Large intestine (tissue), 3 donors: ENCODE measurements around the gene ASIC3. TPM values are rescaled to one million over a fixed set of nuclear protein-coding genes. Genes with fewer than 3 reads are reported as not detected.

Experiments used
- DNase-seq, 2 donors: peaks; one replicate each; pipeline versions ENCODE4 v3.0.0 to v3.0.0-alpha.2; 2013
- H3K27ac ChIP-seq: one replicate; pipeline ENCODE4 v1.5.1; 2013; ENCODE audit warnings: low read length
- H3K27me3 ChIP-seq: 2 replicates; pipeline ENCODE4 v1.6.1; 2013; ENCODE audit warnings: low read length; ENCODE audit not compliant: control insufficient read depth, insufficient read depth
- H3K36me3 ChIP-seq: 2 replicates; pipeline ENCODE4 v1.6.1; 2013; ENCODE audit warnings: low read length; ENCODE audit not compliant: control insufficient read depth, insufficient read depth
- H3K4me1 ChIP-seq: one replicate; pipeline ENCODE4 v1.6.1; 2013; ENCODE audit warnings: low read length; ENCODE audit not compliant: control insufficient read depth, insufficient read depth
- H3K4me3 ChIP-seq: one replicate; pipeline ENCODE4 v1.5.1; 2013; ENCODE audit warnings: low read length
- H3K9me3 ChIP-seq: one replicate; pipeline ENCODE4 v1.6.1; 2013; ENCODE audit warnings: mild to moderate bottlenecking, low read depth, low read length, moderate library complexity; ENCODE audit not compliant: control insufficient read depth
- WGBS: methylation state at CpG from one replicate; pipeline ENCODE4 v1.1.5; 2013; ENCODE audit warnings: low lambda C conversion rate; ENCODE audit not compliant: insufficient coverage; 5-methylcytosine and 5-hydroxymethylcytosine counted together
- polyA plus RNA-seq: library from polyadenylated mRNA; unstranded; fragments of 120-200 nt; gene quantifications from one replicate; pipeline ENCODE4 v1.2.1, GENCODE V29; 2013

Gene ASIC3
- polyA plus RNA-seq, 1 donor: 6.9 TPM

DNA sequence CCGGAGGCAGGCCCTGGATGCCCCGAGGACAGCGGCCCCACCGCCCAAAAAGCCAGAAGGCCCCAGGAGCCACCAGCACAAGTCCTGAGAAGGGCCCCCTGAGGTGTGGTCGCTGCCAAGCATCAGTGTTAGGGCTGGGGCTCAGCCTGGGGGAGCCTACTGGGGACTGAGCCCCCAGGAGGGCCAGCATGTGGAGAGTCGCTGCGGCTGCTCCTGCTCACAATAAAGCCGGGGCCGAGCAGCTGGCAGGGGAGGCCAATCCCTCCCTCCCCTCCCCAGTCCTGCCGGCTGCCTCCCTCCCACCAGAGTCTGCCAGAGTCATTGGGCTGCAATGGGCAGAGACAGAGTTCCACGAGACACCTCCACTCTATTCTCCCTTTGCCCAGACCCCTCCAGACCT, 3.1 kb upstream of the ASIC3 start:
- DNase-seq: no peak
- H3K27me3 ChIP-seq: peaks cover 12% of the 10 kb centered on the region
- no peak overlapping the region for H3K27ac ChIP-seq
- H3K9me3 ChIP-seq: no peaks in the 10 kb centered on the region
- H3K4me1 ChIP-seq: peaks cover 2% of the 10 kb centered on the region
- H3K4me3 ChIP-seq: no peak overlapping the region
- peaks cover 33% of the 10 kb centered on the region for H3K36me3 ChIP-seq
- no CpG with 5 or more reads among the region's 11 CpGs for WGBS

DNA sequence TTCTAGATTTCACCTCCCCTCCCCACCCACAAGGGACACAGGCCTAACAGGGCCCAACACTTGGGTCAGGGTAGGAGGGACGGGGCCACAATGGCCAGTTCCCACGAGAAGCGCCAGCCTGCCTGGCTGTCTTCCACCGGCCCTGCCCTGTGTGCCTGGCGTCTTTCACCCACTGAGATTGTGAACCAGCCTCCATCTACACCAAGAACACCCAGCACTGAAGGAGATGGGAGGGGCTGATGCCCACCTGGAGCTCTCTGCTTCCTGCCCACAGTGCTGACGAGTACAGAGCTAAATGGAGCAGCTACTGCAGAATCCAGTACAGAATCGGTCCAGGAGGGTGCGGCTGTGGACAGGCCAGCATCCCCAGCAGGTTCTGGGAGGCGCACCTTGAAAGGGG, 2.4 kb upstream of the ASIC3 start:
- no CpG with 5 or more reads among the region's 9 CpGs for WGBS

DNA sequence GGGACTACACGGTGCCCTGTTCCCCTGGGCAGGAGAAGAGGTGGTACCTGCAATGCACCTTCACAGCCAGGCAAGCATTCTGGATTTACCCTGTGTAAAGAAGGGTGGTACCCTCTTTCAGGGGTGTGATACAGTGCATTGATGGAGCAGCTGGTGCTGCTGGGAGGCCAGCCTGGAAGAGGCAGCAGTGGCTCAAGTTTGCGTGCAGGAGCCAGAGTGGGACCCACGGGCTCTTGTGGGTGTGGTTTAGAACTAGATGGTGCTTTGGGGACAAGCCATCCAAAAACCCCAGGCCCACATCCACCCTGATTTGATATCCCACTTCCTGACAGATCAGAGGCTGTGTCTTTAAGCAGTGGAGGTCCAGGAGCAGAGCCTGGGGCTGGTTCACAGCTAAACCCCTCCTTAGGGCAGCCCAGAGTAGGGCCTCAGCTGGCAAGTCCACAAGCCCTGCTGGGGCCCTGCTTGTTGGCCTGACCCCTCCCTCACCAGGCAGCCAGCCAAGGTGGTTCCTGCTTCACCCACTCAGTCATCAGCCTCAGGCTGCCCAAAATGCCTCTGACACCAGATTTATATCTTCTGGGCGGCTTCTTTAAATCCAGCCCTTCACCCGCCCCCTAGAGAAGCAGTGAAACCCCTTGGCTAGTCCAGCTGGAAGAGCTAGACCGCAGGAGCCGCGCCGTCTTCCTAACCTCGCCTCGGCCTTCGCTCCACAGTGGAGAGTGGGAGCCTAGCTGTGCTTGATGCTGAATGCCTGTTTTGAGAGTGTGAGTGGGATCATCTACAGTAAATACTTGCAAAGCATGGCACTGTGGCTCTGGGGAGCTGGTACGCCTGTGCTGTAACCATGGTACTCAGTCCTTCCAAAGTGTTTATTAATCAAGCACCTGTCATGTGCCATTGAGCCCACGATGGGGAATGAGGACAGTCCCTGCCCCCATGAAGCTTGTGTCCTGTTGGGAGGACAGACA, 1.4 kb upstream of the ASIC3 start:
- whole genome bisulfite sequencing: no CpG with 5 or more reads among the region's 14 CpGs
- peaks cover 31% of the 10 kb centered on the region for H3K36me3 ChIP-seq
- no peak overlapping the region for H3K4me3 ChIP-seq
- H3K27me3 ChIP-seq: peaks cover 19% of the 10 kb centered on the region
- no peak for DNase-seq
- peaks cover 3% of the 10 kb centered on the region for H3K4me1 ChIP-seq
- no peak overlapping the region for H3K27ac ChIP-seq
- H3K9me3 ChIP-seq: no peaks in the 10 kb centered on the region

More for the DNA sequence above, 2.4 kb upstream of the ASIC3 start:
- no peak overlapping the region for H3K27ac ChIP-seq
- no peaks in the 10 kb centered on the region for H3K9me3 ChIP-seq
- DNase-seq: no peak
- H3K36me3 ChIP-seq: peaks cover 33% of the 10 kb centered on the region
- no peak overlapping the region for H3K4me3 ChIP-seq
- H3K4me1 ChIP-seq: peaks cover 3% of the 10 kb centered on the region
- peaks cover 19% of the 10 kb centered on the region for H3K27me3 ChIP-seq

DNA sequence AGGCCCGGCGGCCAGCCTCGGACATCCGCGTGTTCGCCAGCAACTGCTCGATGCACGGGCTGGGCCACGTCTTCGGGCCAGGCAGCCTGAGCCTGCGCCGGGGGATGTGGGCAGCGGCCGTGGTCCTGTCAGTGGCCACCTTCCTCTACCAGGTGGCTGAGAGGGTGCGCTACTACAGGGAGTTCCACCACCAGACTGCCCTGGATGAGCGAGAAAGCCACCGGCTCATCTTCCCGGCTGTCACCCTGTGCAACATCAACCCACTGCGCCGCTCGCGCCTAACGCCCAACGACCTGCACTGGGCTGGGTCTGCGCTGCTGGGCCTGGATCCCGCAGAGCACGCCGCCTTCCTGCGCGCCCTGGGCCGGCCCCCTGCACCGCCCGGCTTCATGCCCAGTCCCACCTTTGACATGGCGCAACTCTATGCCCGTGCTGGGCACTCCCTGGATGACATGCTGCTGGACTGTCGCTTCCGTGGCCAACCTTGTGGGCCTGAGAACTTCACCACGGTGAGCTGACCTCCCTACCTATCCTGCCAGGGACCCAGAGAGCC, 656 bp downstream of the ASIC3 start:
- Histone ChIP-seq H3K4me1 (peaks cover 3% of the 10 kb centered on the region), H3K27ac (no peak overlapping the region), H3K4me3 (no peak overlapping the region), H3K36me3 (peaks cover 22% of the 10 kb centered on the region), H3K9me3 (no peaks in the 10 kb centered on the region), H3K27me3 (peaks cover 19% of the 10 kb centered on the region)
- no CpG with 5 or more reads among the region's 38 CpGs for WGBS
- DNase-seq: no peak

DNA sequence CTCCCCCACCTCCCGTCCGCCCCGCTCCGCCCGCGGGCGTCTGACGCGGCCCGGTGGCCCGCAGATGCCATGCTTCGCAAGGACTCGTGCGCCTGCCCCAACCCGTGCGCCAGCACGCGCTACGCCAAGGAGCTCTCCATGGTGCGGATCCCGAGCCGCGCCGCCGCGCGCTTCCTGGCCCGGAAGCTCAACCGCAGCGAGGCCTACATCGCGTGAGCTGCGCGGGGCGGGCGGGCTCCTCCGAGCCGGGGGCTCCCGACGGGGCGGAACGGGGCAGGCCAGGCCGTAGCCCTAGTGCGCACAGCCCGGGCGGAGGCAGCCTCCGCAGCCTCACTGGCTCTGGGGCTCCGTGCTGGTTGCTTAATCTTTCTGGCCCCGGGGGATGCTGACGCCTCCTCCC, 2.8 kb downstream of the ASIC3 start:
- no peak overlapping the region for H3K4me3 ChIP-seq
- H3K27me3 ChIP-seq: peaks cover 19% of the 10 kb centered on the region
- no peak overlapping the region for H3K27ac ChIP-seq
- peaks cover 10% of the 10 kb centered on the region for H3K36me3 ChIP-seq
- WGBS: no CpG with 5 or more reads among the region's 50 CpGs
- H3K4me1 ChIP-seq: peaks cover 3% of the 10 kb centered on the region
- DNase-seq: peak; percentile 68 to 79
- no peaks in the 10 kb centered on the region for H3K9me3 ChIP-seq

DNA sequence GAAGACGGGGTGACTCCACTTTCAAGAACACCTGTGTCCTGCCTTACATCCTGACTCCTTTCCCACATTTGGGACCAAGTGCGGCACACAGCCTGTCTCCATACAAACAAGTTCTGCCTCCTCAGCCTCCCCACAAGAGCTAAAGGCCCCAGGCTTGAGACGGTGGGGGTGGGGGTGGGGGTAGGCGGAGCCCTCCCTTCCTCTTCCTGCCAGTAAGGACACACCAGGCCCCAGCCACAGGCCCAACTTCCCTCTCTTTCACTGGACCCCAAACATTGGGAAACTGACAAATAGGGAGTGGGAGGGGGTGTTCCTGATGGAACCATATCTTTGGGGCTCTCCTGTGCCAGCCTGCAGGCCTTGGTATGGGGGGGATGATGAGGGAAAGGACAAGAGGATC, 4.8 kb downstream of the ASIC3 start:
- Histone ChIP-seq H3K9me3 (no peaks in the 10 kb centered on the region), H3K27ac (no peak overlapping the region), H3K36me3 (peaks cover 5% of the 10 kb centered on the region), H3K4me3 (no peak overlapping the region), H3K27me3 (peaks cover 19% of the 10 kb centered on the region), H3K4me1 (peaks cover 14% of the 10 kb centered on the region)
- WGBS: no CpG with 5 or more reads among the region's 4 CpGs
- DNase-seq: no peak

DNA sequence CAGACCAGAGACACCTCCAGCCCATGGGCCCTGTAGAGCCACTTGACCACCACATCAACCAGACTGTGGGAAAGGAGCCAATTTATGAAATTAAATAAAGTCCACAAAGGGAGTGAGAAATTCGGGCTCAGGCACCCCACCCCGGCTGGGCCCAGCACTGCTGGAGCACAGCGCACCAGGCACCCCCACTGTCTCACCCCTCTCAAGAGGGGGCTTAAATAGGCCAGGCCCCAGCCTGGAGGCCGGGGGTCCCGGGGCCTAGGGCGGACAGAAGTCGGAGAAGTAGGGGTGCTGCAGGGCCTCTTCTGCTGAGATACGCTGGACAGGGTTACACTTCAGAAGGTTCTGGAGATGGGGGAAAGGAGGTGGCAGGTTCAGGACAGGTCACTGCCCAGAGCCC, 5.4 kb downstream of the ASIC3 start:
- Histone ChIP-seq H3K27ac (no peak overlapping the region), H3K4me3 (no peak overlapping the region), H3K36me3 (peaks cover 5% of the 10 kb centered on the region), H3K9me3 (no peaks in the 10 kb centered on the region), H3K4me1 (peaks cover 21% of the 10 kb centered on the region), H3K27me3 (peaks cover 19% of the 10 kb centered on the region)
- WGBS: no CpG with 5 or more reads among the region's 8 CpGs
- no peak for DNase-seq

DNA sequence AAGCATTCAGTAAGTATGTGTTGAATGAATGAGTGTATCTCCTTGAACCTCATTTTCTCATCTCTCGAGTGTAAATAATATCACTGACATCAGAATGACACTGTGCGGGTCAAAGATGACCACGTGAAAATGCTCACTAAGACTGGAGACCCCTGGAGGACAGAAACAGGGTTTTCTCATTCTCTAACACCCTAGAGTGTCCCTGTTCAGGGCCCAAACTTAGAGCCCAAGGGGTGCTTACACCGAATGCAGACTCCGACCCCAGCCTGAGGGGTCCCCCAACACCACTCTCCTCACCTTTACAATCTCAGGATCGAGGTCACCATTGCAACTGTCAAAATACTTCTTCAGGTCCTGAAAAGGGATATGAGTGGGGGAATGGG, 7.9 kb downstream of the ASIC3 start:
- Histone ChIP-seq H3K27ac (no peak overlapping the region), H3K36me3 (peaks cover 5% of the 10 kb centered on the region), H3K4me1 (peaks cover 33% of the 10 kb centered on the region), H3K9me3 (no peaks in the 10 kb centered on the region), H3K27me3 (no peaks in the 10 kb centered on the region), H3K4me3 (no peak overlapping the region)
- DNase-seq: no peak
- no CpG with 5 or more reads among the region's 6 CpGs for whole genome bisulfite sequencing

DNA sequence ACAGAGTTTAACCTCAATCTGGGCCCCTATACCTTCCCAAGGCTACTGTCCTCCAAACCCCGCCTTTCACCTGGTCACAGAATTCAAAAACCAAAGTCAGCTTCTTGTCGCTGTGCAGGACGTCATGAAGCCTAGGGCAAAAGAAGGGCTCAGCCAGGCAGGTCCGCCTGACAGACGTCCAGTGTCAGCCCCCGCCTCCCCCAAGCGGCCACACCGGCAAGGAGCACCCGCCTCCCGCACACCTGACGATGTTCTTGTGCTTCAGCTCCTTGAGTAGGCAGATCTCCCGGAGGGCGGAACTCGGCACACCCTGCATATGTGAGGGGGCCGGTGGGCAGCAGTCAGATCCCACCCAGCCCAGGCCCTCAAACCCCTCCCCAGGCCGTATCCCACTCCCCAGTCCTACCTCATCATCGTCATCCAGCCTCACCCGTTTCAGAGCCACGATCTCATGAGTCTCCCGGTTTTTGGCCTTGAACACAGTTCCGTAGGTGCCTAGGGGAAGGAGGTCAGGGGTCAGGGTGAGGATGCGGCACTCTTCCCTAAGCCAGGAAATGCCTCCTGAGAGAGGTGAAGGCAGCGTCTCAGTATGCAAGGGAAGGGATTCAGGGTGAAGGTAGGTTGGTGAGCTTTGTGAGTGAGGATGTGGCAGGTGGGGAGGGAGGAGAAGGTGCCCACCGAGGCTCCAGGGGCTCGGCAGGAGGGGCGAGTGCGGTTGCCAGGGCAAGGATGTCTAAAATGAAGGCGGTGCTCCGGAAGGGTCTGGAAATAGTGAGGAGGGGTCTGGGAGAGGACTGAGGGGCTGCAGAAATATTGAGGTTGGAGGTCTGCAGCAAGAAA, 8.6 kb downstream of the ASIC3 start:
- no peaks in the 10 kb centered on the region for H3K9me3 ChIP-seq
- peaks cover 39% of the 10 kb centered on the region for H3K4me1 ChIP-seq
- DNase-seq: peak in 1 of 2 donors; percentile 57
- no peaks in the 10 kb centered on the region for H3K27me3 ChIP-seq
- H3K27ac ChIP-seq: no peak overlapping the region
- peaks cover 5% of the 10 kb centered on the region for H3K36me3 ChIP-seq
- WGBS: no CpG with 5 or more reads among the region's 29 CpGs
- H3K4me3 ChIP-seq: peak overlapping the region; percentile 89

DNA sequence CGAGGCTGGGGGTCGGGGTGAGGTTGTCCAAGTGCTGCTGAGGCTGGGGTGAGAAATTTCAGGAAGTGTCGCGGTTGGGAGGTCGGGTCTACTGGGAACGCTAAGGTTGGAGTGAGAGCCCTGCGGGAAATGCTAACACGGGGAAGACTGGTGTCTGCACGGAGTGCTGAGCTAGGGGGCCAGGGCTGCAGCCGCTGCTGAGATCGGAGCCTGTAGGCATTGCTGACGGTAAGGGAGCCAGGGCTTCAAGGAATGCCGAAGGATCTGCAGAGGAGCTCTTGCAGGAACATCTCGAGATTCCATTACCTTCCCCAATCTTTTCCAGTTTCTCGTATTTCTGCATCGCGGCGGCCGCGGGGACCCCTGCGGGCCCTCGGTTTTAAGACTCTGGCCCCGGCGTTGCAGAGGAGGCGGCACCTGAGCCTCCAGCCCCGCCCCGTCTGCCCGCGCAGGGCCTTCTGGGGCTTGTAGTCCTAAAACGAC, 9.2 kb downstream of the ASIC3 start, which contains the start of gene CDK5:
Gene CDK5 (minus strand): TSS at position 392 of the 483 bp plus-strand sequence. CDS start 49 bp downstream, at position 343.
- peak within 1 kb of the TSS; percentile 96 for H3K27ac ChIP-seq
- no peaks in the 10 kb centered on the region for H3K27me3 ChIP-seq
- DNase-seq: no peak
- H3K4me3 ChIP-seq: peak within 1 kb of the TSS; percentile 89
- WGBS: no CpG with 5 or more reads among the region's 30 CpGs
- peaks cover 43% of the 10 kb centered on the region for H3K4me1 ChIP-seq
- H3K9me3 ChIP-seq: no peaks in the 10 kb centered on the region
- H3K36me3 ChIP-seq: peaks cover 5% of the 10 kb centered on the region
